Bone marrow (tissue), 2 donors: Measurements from ENCODE around the gene PYCR2.
"Not testable (repeated sequence)": the region's sequence is repeated elsewhere in the genome, so short reads cannot be mapped to it uniquely, and the experiment has no call there.

Source experiments
- DNase-seq, 2 donors: peaks; one replicate each; lab custom pipeline; 2025; lab: John Stamatoyannopoulos, UW

Gene PYCR2

DNA sequence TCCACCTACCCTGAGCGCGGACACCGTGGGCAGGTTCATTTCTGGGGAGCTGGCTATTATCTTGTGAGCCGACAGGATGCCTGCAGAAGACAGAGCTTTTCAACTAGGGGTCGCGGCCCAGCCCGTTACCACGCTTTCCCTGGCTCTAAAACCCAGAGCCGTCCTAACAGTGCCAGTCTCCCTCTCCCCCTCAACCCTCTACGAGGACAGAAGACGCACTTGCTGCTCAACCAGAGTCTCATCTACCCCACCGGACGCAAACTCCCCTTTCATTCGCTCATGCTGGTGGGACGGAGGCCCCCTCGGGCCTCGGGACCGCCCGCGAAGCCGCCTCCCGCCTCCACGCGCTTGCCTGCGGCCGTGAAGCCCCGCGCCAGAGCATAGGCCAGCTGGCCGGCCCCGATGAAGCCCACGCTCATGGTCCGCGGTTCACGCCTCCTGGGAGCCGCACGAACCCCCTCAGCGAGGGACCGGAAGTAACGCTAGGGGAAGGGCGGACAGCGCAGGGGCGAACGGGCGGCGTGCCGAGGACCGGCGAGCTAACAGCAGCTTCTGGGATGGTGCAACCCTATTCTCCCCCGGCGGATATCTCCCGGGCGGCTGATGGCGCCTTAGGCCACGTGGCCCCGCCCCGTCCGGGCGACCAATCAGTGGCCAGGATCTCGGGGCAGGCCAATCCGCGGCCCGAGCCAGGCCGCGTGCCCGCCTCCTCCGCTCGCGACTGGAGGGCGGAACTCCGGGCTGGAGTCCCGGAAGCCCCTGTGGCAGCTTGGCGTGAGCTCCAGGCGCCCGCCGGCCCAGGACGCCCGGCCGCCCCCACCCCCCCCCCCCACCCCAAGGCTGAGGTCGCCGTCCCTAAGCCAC lies at the start of gene PYCR2:
Gene PYCR2, minus strand, starts transcription at position 559 of the 864 bp plus-strand sequence. Its CDS starts 140 bp downstream, at position 419.
- peak; percentile 83 to 92 for DNase-seq

DNA sequence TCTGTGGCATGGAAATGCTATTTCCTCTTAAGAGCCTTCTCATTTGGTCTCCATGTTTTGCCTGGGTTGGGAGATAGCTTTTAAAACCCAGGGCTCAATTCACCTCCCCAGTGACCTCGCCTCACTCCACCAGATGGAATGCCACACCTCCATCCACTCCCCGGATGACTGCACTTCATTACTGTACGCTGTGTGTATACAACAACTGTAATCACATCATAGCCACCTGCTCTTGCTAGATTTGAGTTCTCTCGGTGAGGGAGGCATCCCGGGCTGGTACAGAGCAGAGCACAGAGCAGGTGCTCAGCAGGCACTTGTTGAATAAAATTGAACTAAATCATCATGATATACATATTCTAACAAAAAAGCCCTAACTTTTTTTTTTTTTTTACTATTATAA lies 49.1 kb upstream of the PYCR2 start:
- no peak for DNase-seq

DNA sequence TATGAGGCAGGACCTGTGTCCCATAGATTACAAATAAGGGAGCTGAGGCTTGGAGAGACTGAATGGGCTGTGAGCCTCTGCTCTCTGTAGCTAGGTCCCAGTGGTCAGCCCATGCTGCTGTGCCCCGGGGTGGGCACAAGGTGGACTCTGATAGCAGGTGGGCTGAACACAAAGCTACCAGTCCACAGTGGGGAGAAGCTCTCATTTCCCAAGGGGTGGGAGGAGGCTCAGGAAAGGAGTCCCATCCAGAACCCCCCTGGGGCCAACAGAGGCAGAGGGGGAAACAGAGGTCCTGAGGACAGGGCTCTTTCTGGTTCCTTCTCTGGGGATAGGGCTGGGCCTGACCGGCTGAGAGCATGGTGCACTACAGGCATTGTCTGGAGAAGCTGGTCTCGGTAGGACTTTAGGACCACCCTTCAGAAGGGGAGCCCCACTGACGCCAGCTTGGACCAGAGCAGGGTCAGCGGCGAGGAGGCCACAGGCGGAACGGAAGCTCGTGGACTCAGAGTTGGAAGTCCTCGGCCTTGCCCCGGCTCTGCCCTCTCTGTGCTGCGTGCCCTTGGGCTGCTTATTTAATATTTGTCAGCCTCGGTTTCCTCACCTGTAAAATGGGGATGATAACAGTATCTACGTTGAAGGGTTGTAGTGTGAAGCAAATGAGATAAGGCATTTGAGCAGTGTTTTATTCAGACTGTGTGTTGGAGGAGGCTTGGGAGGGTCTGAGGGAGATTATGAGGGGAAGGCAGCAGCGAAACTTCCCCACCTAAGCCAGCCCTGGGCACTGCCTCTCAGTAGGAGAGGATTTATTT lies 48.5 kb upstream of the PYCR2 start:
- no peak for DNase-seq

DNA sequence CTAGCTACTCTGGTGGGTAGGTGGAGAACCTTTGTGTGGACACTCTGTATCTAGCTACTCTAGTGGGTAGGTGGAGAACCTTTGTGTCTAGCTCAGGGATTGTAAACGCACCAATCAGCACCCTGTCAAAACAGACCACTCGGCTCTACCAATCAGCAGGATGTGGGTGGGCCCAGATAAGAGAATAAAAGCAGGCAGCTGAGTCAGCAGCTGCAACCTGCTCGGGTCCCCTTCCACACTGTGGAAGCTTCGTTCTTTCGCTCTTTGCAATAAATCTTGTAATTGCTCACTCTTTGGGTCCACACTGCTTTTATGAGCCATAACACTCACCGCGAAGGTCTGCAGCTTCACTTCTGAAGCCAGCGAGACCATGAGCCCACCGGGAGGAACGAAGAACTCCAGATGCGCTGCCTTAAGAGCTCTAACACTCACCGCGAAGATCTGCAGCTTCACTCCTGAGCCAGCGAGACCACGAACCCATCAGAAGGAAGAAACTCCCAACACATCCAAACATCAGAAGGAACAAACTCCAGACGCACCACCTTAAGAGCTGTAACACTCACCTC lies 46.6 kb upstream of the PYCR2 start:
- DNase-seq = not testable (repeated sequence)

GRCh38 chr1:225969751-225970150 lies 45.7 kb upstream of the PYCR2 start:
- not testable (repeated sequence) for DNase-seq

- DNase-seq = no peak
These were observed 41.2 kb upstream of the PYCR2 start for GRCh38 chr1:225965231-225965630.

DNA sequence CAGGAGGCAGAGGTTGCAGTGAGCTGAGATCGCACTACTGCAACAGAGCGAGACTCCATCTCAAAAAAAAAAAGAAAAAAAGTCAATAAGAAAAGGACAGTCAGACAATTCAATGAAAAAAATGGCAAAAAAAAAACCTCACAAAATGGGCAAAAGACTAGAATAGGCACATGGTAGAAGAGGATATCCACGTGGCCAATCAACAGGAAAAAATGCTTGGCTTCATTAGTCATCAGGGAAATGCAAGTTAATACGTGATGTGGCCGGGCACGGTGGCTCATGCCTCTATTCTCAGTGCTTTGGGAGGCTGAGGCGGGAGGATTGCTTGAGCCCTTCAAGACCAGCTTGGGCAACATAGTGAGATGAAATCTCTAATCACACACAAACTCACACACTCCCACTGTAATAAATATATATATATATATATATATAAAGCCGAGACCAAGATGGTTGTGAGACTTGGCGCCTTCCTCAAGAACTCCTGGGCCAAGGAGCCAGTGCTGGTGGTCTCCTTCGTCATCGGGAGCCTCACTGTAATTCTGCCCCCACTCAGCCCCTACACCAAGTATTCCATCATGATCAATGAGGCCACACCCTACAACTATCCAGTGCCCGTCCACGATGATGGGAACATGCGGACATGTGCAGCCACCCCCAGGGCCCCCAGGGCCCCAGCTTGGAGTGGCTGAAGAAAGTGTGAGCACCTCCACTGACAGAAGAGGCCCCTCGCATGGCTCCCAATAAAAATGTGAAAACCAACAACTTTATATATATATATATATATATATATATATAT lies 39.9 kb upstream of the PYCR2 start:
- no peak for DNase-seq

- DNase-seq = peak in 1 of 2 donors; percentile 32
These were observed 38.5 kb upstream of the PYCR2 start for GRCh38 chr1:225962440-225962975.

- DNase-seq = no peak
These were observed 37.8 kb upstream of the PYCR2 start for GRCh38 chr1:225961659-225962439.

DNA sequence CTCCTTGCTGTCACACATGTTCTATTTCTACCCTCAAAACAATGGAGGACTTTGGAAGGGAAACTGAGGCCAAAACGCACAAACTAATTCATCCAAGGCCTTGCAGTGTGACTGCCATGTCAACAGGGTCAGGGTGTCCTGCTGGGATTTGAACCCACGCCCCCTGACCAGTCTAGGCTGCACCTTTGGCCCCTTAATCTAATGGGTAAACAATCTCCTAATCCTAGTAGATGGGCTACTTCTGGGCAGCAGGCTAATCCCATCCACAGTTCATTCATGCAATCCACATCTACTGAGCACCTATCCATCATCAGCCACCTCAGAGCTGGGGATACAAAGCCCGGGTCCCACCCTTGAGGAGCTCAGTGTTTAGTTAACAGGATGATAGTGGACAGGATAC lies 34.0 kb upstream of the PYCR2 start:
- DNase-seq = no peak

- no peak for DNase-seq
These were observed 30.7 kb upstream of the PYCR2 start for GRCh38 chr1:225954753-225955152.

- DNase-seq = no peak
These were observed 29.3 kb upstream of the PYCR2 start for GRCh38 chr1:225953315-225953714.

DNA sequence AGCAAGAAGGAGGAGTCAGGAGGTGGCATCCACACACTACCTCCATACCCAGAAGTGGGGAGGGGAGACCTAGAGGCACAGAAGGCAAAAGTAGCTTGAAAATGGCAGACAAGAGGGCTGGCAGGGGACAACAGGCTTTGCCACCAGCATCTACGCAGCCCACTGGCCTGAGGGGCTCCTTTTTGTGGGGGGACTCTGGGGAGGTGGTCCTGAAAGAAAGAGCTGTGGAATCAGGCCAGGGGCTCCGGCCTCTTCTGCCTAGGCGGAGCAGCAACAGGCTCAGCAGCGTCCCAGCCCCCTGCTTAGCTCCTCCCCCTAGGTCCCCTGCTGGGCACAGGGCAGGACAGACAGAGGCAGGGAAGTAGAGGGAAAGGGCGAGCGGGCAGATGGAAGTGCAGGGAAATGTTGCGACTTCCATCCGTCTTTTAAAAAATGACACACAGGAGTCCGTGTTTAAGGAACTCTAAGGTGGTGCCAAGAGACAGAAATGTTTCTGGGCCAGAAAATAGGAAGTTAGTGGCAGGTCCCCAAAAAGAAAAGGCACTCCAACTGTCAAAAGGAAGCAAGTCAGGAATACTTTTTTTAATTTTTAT lies 27.0 kb upstream of the PYCR2 start:
- peak in 1 of 2 donors; percentile 45 for DNase-seq

DNA sequence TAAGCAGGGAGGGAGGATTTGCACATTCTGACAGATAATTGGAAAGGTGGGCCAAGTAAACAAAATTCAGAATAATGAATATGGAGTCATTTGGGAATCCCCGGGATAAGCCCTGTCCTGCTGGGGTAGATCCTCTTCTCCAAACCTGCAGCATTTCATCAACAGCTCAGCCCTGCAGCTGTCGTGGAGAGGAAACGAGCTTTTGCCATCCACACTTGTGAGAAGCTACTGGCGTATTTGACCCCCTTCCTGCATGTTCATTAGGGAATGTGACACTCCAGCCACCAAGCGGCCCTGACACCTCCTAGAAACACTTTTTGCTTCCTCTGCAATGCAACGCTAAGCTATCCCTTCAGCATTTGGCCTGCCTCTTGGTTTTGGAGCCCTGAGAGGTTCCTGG lies 25.0 kb upstream of the PYCR2 start:
- DNase-seq = no peak

- no peak for DNase-seq
These were observed 22.8 kb upstream of the PYCR2 start for GRCh38 chr1:225946803-225947202.

- no peak for DNase-seq
These were observed 22.1 kb upstream of the PYCR2 start for GRCh38 chr1:225946082-225946620.

GRCh38 chr1:225945564-225945963 lies 21.5 kb upstream of the PYCR2 start:
- DNase-seq = no peak

DNA sequence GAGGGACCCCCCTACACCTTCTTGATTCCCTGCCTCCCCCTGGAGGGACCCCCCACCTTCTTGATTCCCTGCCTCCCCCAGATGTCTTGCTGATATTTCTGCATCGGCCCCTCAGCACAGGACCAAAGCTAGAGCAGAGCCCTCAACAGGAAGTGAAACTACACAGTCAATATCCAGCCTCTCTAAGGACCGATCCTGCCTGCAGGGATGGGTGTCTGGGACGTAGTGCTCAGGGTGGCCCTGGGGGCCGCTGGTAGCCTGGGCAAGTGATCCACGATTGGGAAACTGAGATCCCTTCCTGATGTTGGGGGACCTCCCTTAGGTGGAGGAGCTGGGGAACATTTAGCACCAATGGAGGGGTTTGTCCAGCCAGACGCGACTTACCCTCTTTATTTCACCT lies 20.9 kb upstream of the PYCR2 start:
- peak; percentile 1 to 31 for DNase-seq

GRCh38 chr1:225944387-225944786 lies 20.3 kb upstream of the PYCR2 start:
- DNase-seq = no peak

- DNase-seq = no peak
These were observed 19.5 kb upstream of the PYCR2 start for GRCh38 chr1:225943582-225943981.
